IMR-90 (cell line): ENCODE measurements around the gene NR2F1. TPM values are rescaled to one million over a fixed set of nuclear protein-coding genes. Genes with fewer than 3 reads are reported as not detected.
A peak's percentile ranks its signal among the peaks of the same experiment; 100 is the strongest.

Experiments used
- ATAC-seq: fragments of 200-7000 bp; cut with Tn5 transposase; 2 replicates; pipeline ENCODE4 v1.9.1; 2020; ENCODE audit warnings: low read depth, mild to moderate bottlenecking, moderate library complexity
- BruUV-seq: library from RNA; stranded (reverse); fragments of 400-500 nt; replicated peaks from 2 replicates; lab custom pipeline; 2021; lab: Mats Ljungman, UMichigan
- CTCF ChIA-PET: fragments of 300-600 bp; formaldehyde crosslinking; extraction: SDS; loops from one replicate; lab custom pipeline; 2021; ENCODE audit warnings: antibody characterized with exemption; lab: Yijun Ruan, JAX
- POLR2A ChIA-PET: fragments of 300-600 bp; sonication (Branson Sonifier 250); formaldehyde crosslinking; loops from one replicate; lab custom pipeline; 2022; ENCODE audit warnings: antibody characterized with exemption; ENCODE audit not compliant: unreplicated experiment; lab: Charles Lee
- DNase-seq: peaks from one replicate; pipeline ENCODE4 v3.0.0; 2013
- H2AFZ ChIP-seq: replicated peaks from 2 replicates; pipeline ENCODE3; 2013; ENCODE audit warnings: low read length, mild to moderate bottlenecking; ENCODE audit not compliant: poor library complexity
- H2AK5ac ChIP-seq: 2 replicates; pipeline ENCODE4 v1.6.1; 2013; ENCODE audit warnings: low read depth, low read length, inconsistent platforms
- H2AK9ac ChIP-seq: replicated peaks from 2 replicates; pipeline ENCODE3; 2013; ENCODE audit warnings: mild to moderate bottlenecking, low read depth, low read length, moderate library complexity; ENCODE audit not compliant: poor library complexity
- H2BK120ac ChIP-seq: 2 replicates; pipeline ENCODE4 v1.6.1; 2013; ENCODE audit warnings: low read depth, low read length, inconsistent platforms
- H2BK15ac ChIP-seq: 3 replicates; pipeline ENCODE4 v1.6.1; 2013; ENCODE audit warnings: low read depth, low read length, inconsistent platforms
- H2BK20ac ChIP-seq: 2 replicates; pipeline ENCODE4 v1.6.1; 2013; ENCODE audit warnings: low read depth, mild to moderate bottlenecking, inconsistent platforms, low read length, moderate library complexity
- H2BK5ac ChIP-seq: 2 replicates; pipeline ENCODE4 v1.6.1; 2013; ENCODE audit warnings: mild to moderate bottlenecking, low read depth, low read length, inconsistent platforms; ENCODE audit not compliant: poor library complexity, severe bottlenecking
- H3K14ac ChIP-seq: replicated peaks from 2 replicates; pipeline ENCODE4 v1.6.1; 2013; ENCODE audit warnings: low read depth, low read length, inconsistent platforms
- H3K18ac ChIP-seq: 2 replicates; pipeline ENCODE4 v1.6.1; 2013; ENCODE audit warnings: low read depth, low read length, control low read depth
- H3K23ac ChIP-seq: 2 replicates; pipeline ENCODE4 v1.6.1; 2013; ENCODE audit warnings: low read depth, low read length, inconsistent platforms
- H3K27ac ChIP-seq: 2 replicates; pipeline ENCODE4 v1.5.1; 2013; ENCODE audit warnings: mild to moderate bottlenecking, control low read depth, low read length; ENCODE audit not compliant: insufficient read depth
- H3K27me3 ChIP-seq: 2 replicates; pipeline ENCODE4 v1.6.1; 2013; ENCODE audit warnings: low read length; ENCODE audit not compliant: control insufficient read depth, insufficient read depth
- H3K36me3 ChIP-seq: 2 replicates; pipeline ENCODE4 v1.6.1; 2013; ENCODE audit warnings: low read length, mixed read lengths; ENCODE audit not compliant: control insufficient read depth, insufficient read depth
- H3K4ac ChIP-seq: 2 replicates; pipeline ENCODE4 v1.6.1; 2013; ENCODE audit warnings: low read depth, low read length, inconsistent platforms
- H3K4me1 ChIP-seq: 2 replicates; pipeline ENCODE4 v1.6.1; 2013; ENCODE audit warnings: low read length, mixed read lengths; ENCODE audit not compliant: control insufficient read depth, insufficient read depth
- H3K4me2 ChIP-seq: 2 replicates; pipeline ENCODE4 v1.6.1; 2013; ENCODE audit warnings: low read depth, mild to moderate bottlenecking, control low read depth, low read length, moderate library complexity
- H3K4me3 ChIP-seq: 2 replicates; pipeline ENCODE4 v1.5.1; 2013; ENCODE audit warnings: low read depth, mild to moderate bottlenecking, control low read depth, low read length, moderate library complexity; ENCODE audit not compliant: insufficient read depth
- H3K56ac ChIP-seq: 2 replicates; pipeline ENCODE4 v1.6.1; 2013; ENCODE audit warnings: low read length, inconsistent platforms; ENCODE audit not compliant: insufficient read depth; ENCODE audit errors: extremely low read depth
- H3K79me1 ChIP-seq, 2 experiments: 2 replicates each; pipeline ENCODE4 v1.6.1; 2013; ENCODE audit warnings: low read length in 2 of 2, inconsistent platforms in 1 of 2, low read depth in 1 of 2
- H3K9ac ChIP-seq: 2 replicates; pipeline ENCODE4 v1.6.1; 2013; ENCODE audit warnings: low read depth, low read length, control low read depth
- H3K9me1 ChIP-seq: 2 replicates; pipeline ENCODE4 v1.6.1; 2013; ENCODE audit warnings: low read length, inconsistent platforms; ENCODE audit not compliant: insufficient read depth
- H3K9me3 ChIP-seq: 2 replicates; pipeline ENCODE4 v1.6.1; 2013; ENCODE audit warnings: low read length; ENCODE audit not compliant: control insufficient read depth, insufficient read depth
- H4K20me1 ChIP-seq: 2 replicates; pipeline ENCODE4 v1.6.1; 2013; ENCODE audit warnings: low read length, inconsistent platforms; ENCODE audit not compliant: insufficient read depth
- H4K5ac ChIP-seq: 2 replicates; pipeline ENCODE4 v1.6.1; 2013; ENCODE audit warnings: mild to moderate bottlenecking, low read depth, low read length, control low read depth
- H4K8ac ChIP-seq, 2 experiments: 2 replicates each; pipeline ENCODE4 v1.6.1; 2013; ENCODE audit warnings: low read depth in 2 of 2, low read length in 2 of 2, control low read depth in 1 of 2, inconsistent platforms in 1 of 2
- H4K91ac ChIP-seq: 2 replicates; pipeline ENCODE4 v1.6.1; 2013; ENCODE audit warnings: low read depth, low read length, inconsistent platforms; ENCODE audit not compliant: insufficient read depth
- BHLHE40 ChIP-seq: fragments of 150-350 bp; IDR thresholded peaks from 2 replicates; pipeline ENCODE4 v1.6.1; 2016; ENCODE audit warnings: mild to moderate bottlenecking, low read depth, low read length
- CHD1 ChIP-seq: IDR thresholded peaks from 2 replicates; pipeline ENCODE4 v1.6.1; 2012; ENCODE audit warnings: low read depth, low read length, improper control_type of control experiment
- CTCF ChIP-seq: conservative IDR thresholded peaks from 2 replicates; pipeline ENCODE4 v1.5.1; 2012; ENCODE audit warnings: mild to moderate bottlenecking, low read depth, low read length, improper control_type of control experiment
- ELK1 ChIP-seq: fragments of 150-350 bp; IDR thresholded peaks from 2 replicates; pipeline ENCODE4 v1.6.1; 2016; ENCODE audit warnings: low read depth, mild to moderate bottlenecking, low read length, moderate library complexity, borderline replicate concordance
- MAFK ChIP-seq: IDR thresholded peaks from 2 replicates; pipeline ENCODE4 v1.6.1; 2012; ENCODE audit warnings: low read depth, low read length, improper control_type of control experiment
- MAZ ChIP-seq: IDR thresholded peaks from 2 replicates; pipeline ENCODE4 v1.6.1; 2012; ENCODE audit warnings: low read depth, mild to moderate bottlenecking, low read length, improper control_type of control experiment, moderate library complexity, borderline replicate concordance
- NFE2L2 ChIP-seq: fragments of 150-350 bp; IDR thresholded peaks from 2 replicates; pipeline ENCODE4 v1.6.1; 2016; ENCODE audit warnings: low read depth, mild to moderate bottlenecking, low read length
- RAD21 ChIP-seq: IDR thresholded peaks from 2 replicates; pipeline ENCODE4 v1.6.1; 2012; ENCODE audit warnings: low read length, improper control_type of control experiment
- RCOR1 ChIP-seq: IDR thresholded peaks from 2 replicates; pipeline ENCODE4 v1.6.1; 2012; ENCODE audit warnings: mild to moderate bottlenecking, low read length, improper control_type of control experiment; ENCODE audit not compliant: insufficient replicate concordance
- SMC3 ChIP-seq: fragments of 150-350 bp; IDR thresholded peaks from 2 replicates; pipeline ENCODE4 v1.6.1; 2016; ENCODE audit warnings: low read depth, mild to moderate bottlenecking, antibody characterized with exemption, low read length, moderate library complexity
- WGBS, 2 experiments: methylation state at CpG; one replicate each; pipeline versions ENCODE4 v1.1.5 to v1.1.7; 2013; ENCODE audit warnings: missing lambda C conversion rate in 2 of 2; ENCODE audit not compliant: insufficient read length in 1 of 2; ENCODE audit errors: extremely low coverage in 2 of 2; 5-methylcytosine and 5-hydroxymethylcytosine counted together
- dilution Hi-C: fragments of 300-500 bp; cut with HindIII; formaldehyde crosslinking; loops from one replicate; pipeline ENCODE4 v1.14.3; 2018; ENCODE audit warnings: low sequenced_read_pairs; ENCODE audit not compliant: unreplicated experiment
- in situ Hi-C: fragments of 300-500 bp; cut with MboI; formaldehyde crosslinking; loops from 3 replicates; pipeline ENCODE4 v1.14.3; 2019; ENCODE audit warnings: low sequenced_read_pairs, inconsistent platforms, mixed read lengths
- intact Hi-C: fragments of 100-400 bp; cut with micrococcal nuclease; formaldehyde crosslinking; loops from 2 replicates; pipeline ENCODE4 v1.10.0; 2022
- polyA plus RNA-seq, 3 experiments: library from polyadenylated mRNA; depleted of rRNA; stranded (reverse); fragments of >200 nt; gene quantifications; 2 replicates each; pipeline ENCODE4 v1.2.3, GENCODE V29; 2012; ENCODE audit warnings: low replicate concordance in 1 of 3
- total RNA-seq: library from RNA; depleted of rRNA; stranded (reverse); fragments of >200 nt; gene quantifications from 2 replicates; pipeline ENCODE4 v1.2.3, GENCODE V29; 2012

Gene NR2F1
- total and polyA plus RNA-seq, 2 of the 4 experiments (the other 2 are of a cell fraction): 19.0 to 160 TPM

- peak overlapping the region; percentile 69 for H3K4me2 ChIP-seq
Measured at GRCh38 chr5:93574491-93575305, 8.3 kb upstream of the NR2F1 start.

More at GRCh38 chr5:93574491-93575305, 8.3 kb upstream of the NR2F1 start:
- Histone ChIP-seq H3K27ac (peak overlapping the region; percentile 29; the same call in 1 of the 2 replicates), H2BK15ac (no peak overlapping the region; the same call in 2 of the 3 replicates), H4K91ac (no peak overlapping the region), H3K18ac (peak overlapping the region; percentile 58), H2AK9ac (peak overlapping the region; percentile 26), H4K20me1 (no peaks in the 10 kb centered on the region), H3K79me1 (peaks cover 27 to 65% of the 10 kb centered on the region in 2 experiments), H2BK120ac (peak overlapping the region; percentile 13), H2BK5ac (no peak overlapping the region), H2BK20ac (no peak overlapping the region; the same call in 1 of the 2 replicates), H2AFZ (no peak overlapping the region), H3K23ac (peak overlapping the region; percentile 55; the same call in 1 of the 2 replicates), H3K9ac (peak overlapping the region; percentile 60), H3K4me3 (no peak overlapping the region), H3K14ac (peak overlapping the region; percentile 33), H4K8ac (peak overlapping the region; percentile 3 to 27; a peak in 1 of 4 replicates), H3K56ac (no peak overlapping the region; the same call in 1 of the 2 replicates), H3K4me1 (peaks cover 16% of the 10 kb centered on the region), H2AK5ac (no peak overlapping the region), H4K5ac (peak overlapping the region; percentile 47), H3K36me3 (peaks cover 23% of the 10 kb centered on the region), H3K9me3 (no peaks in the 10 kb centered on the region), H3K9me1 (no peaks in the 10 kb centered on the region), H3K27me3 (no peaks in the 10 kb centered on the region), H3K4ac (0 out of 2 replicates have a peak overlapping the region, but pooled peaks have one; percentile 3)
- dilution Hi-C loops (no loop called here), in situ Hi-C loops (loop anchor here (10.0 to 25.0 kb wide), 5 partner anchors 490 to 1262 kb away; no protein-coding TSS in a partner anchor), intact Hi-C loops (loop anchor here (2.0 to 5.0 kb wide), 2 partner anchors 72 to 737 kb away; no protein-coding TSS in a partner anchor)
- ATAC-seq (no peak), DNase-seq (no peak)
- no TSS peak for BruUV-seq
- CTCF ChIA-PET: no interaction called here
- no peak for TF ChIP-seq RAD21
- no peak for TF ChIP-seq MAFK
- TF ChIP-seq RCOR1: no peak
- TF ChIP-seq CTCF: no peak
- TF ChIP-seq NFE2L2: no peak
- no peak for TF ChIP-seq MAZ
- TF ChIP-seq ELK1: no peak
- no peak for TF ChIP-seq BHLHE40
- no peak for TF ChIP-seq SMC3
- no peak for TF ChIP-seq CHD1
- POLR2A ChIA-PET: interaction anchor here (0.7 kb wide), 1 partner anchor 772 kb away, joined by 8 read pairs; no protein-coding TSS in a partner anchor
- no CpG with 5 or more reads among the region's 12 CpGs for WGBS, 2 experiments
